Measurements from ENCODE around the gene LRCH2.

- TF ChIP-seq ZNF263 (CRISPR knock-in tag; IDR thresholded peaks at IDR 0.05; ENCODE audit: borderline replicate concordance) (no peak), CTCF (IDR thresholded peaks at IDR 0.05 in 2 of 3, conservative IDR thresholded peaks at IDR 0.05 in 1 of 3; ENCODE audit: insufficient read depth in 2 of 3, low read depth in 1 of 3, low read length in 3 of 3) (no peak)
These were observed 30.1 kb upstream of the LRCH2 start for GRCh38 chrX:115264009-115264408.

Data from K562 (cell line).